Mucosa of rectum (tissue), 2 donors: Measurements from ENCODE around the gene NFYC.

Experiments
- H3K27ac ChIP-seq, 2 donors: one replicate each; pipeline ENCODE4 v1.7.0; 2013; ENCODE audit warnings: inconsistent platforms in 2 of 2, low read depth in 2 of 2, low read length in 2 of 2
- H3K27me3 ChIP-seq, 2 donors: one replicate each; pipeline ENCODE4 v1.7.0; 2013; ENCODE audit warnings: low read length in 2 of 2; ENCODE audit not compliant: control insufficient read depth in 2 of 2, insufficient read depth in 2 of 2
- H3K36me3 ChIP-seq, 2 donors: one replicate each; pipeline ENCODE4 v1.7.0; 2013; ENCODE audit warnings: low read length in 2 of 2; ENCODE audit not compliant: control insufficient read depth in 2 of 2, insufficient read depth in 2 of 2
- H3K4me1 ChIP-seq, 2 donors: one replicate each; pipeline ENCODE4 v1.7.0; 2013; ENCODE audit warnings: low read length in 2 of 2, mild to moderate bottlenecking in 1 of 2; ENCODE audit not compliant: control insufficient read depth in 2 of 2, insufficient read depth in 2 of 2
- H3K4me3 ChIP-seq, 2 donors: one replicate each; pipeline ENCODE4 v1.7.0; 2013; ENCODE audit warnings: low read length in 2 of 2
- H3K9ac ChIP-seq, 2 donors: one replicate each; pipeline ENCODE4 v1.7.0; 2013; ENCODE audit warnings: low read length in 2 of 2, low read depth in 1 of 2, mild to moderate bottlenecking in 1 of 2
- H3K9me3 ChIP-seq, 2 donors: one replicate each; pipeline ENCODE4 v1.7.0; 2013; ENCODE audit warnings: low read length in 2 of 2; ENCODE audit not compliant: control insufficient read depth in 2 of 2
- donor health status: healthy.
- donor health status: Normal muscosa, but diverticular disease.

Gene NFYC

GRCh38 chr1:40795811-40796586 lies 104.5 kb downstream of the NFYC start:
- Histone ChIP-seq H3K9me3 (no peaks in the 10 kb centered on the region), H3K4me3 (no peak overlapping the region), H3K27me3 (no peaks in the 10 kb centered on the region), H3K4me1 (peaks cover 11 to 14% of the 10 kb centered on the region in 2 donors), H3K36me3 (no peaks in the 10 kb centered on the region), H3K9ac (no peak overlapping the region), H3K27ac (peak overlapping the region in 1 of 2 donors; percentile 28)

DNA sequence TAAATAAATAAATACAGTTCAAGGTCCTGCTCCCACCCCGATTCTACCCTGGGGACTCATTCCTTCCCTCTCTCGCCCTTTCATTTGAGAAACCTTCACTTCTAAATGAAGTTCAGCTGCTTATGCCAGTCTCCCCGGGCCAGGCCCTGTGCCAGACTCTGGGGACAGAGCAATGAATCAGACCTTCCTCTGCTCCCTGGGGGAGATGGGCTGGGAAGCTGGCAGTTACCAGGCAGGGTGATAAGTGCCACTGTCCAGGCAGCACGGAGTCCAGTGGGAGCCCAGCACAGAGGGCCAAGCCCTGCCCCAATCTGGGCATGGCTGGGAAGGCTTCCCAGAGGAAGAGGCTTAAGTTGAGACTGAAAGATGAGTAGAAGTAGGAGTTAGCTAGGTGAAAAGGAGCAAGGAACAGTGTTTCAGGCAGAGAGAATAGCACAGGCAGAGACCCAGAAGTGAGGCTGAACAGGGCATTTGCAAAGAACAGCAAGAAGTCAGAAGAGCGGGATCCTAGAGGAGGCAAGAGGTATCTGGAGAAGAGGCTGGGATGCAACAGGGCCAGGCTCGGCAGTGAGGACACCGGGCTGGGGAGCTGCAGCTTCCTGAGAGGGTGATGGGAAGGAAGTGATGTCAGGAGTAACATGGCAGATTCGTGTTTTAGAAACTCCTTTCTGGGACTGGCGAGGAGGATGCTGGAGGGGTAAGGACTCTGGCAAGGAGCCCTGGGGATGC lies 105.6 kb downstream of the NFYC start:
- Histone ChIP-seq H3K27ac (peak overlapping the region in 1 of 2 donors; percentile 48), H3K9ac (peak overlapping the region in 1 of 2 donors; percentile 41)

DNA sequence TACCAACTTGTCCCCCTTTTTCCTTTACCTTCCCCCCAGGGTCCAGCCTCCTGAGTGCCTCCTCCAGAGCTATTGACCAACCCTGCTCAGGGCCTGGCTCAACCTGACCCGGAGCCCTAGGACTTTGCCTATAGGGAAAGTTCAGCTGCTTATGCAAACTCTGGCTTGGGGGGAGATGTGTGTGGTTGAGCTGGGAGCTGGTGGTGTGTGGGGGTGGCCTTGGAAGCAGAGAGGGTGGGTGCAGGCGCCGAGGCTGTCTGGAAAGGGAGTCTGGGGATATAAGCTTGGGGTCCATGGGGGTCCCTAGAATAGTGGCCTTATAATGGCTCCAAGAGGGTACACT lies 106.1 kb downstream of the NFYC start:
- no peak overlapping the region for H3K4me3 ChIP-seq
- H3K27ac ChIP-seq, result peak overlapping the region in 1 of 2 donors; percentile 48
- no peaks in the 10 kb centered on the region for H3K27me3 ChIP-seq
- no peaks in the 10 kb centered on the region for H3K36me3 ChIP-seq
- no peaks in the 10 kb centered on the region for H3K9me3 ChIP-seq
- peaks cover 19 to 24% of the 10 kb centered on the region in 2 donors for H3K4me1 ChIP-seq
- no peak overlapping the region for H3K9ac ChIP-seq

More for the DNA sequence above, 105.6 kb downstream of the NFYC start:
- H3K27me3 ChIP-seq, result no peaks in the 10 kb centered on the region
- peaks cover 19 to 24% of the 10 kb centered on the region in 2 donors for H3K4me1 ChIP-seq
- H3K36me3 ChIP-seq, result no peaks in the 10 kb centered on the region
- no peak overlapping the region for H3K4me3 ChIP-seq
- H3K9me3 ChIP-seq, result no peaks in the 10 kb centered on the region

GRCh38 chr1:40798366-40799281 lies 107.1 kb downstream of the NFYC start:
- Histone ChIP-seq H3K27ac (peak overlapping the region in 1 of 2 donors; percentile 50), H3K9ac (no peak overlapping the region), H3K4me3 (no peak overlapping the region), H3K27me3 (no peaks in the 10 kb centered on the region), H3K4me1 (peaks cover 19 to 24% of the 10 kb centered on the region in 2 donors), H3K9me3 (no peaks in the 10 kb centered on the region), H3K36me3 (no peaks in the 10 kb centered on the region)

DNA sequence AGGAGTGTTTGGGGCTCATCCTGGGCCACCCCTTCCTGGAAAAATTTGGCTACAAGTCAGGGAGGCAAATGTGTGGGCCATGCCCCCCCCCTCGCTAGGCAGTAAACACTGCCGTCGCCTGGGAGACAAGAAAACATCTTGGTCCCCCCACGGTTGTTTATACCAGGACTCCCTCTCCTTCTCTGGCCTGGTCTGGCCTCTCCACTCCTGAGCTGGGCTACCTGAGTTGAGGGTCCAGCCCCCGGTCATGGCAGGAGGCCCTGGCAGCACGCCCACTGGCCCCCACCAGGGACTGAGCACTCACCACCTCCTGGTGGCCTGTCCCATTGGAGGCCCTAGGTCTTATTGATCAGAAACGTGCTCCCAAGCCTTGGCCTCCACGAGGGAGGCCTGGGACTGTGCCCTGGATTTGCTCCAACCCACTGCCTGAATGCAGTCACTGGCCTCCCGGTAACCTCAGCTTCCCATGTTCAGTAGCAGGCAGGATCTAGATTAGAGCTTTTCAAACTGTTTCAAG lies 107.9 kb downstream of the NFYC start:
- Histone ChIP-seq H3K9ac (no peak overlapping the region), H3K9me3 (no peaks in the 10 kb centered on the region), H3K4me3 (no peak overlapping the region), H3K27me3 (no peaks in the 10 kb centered on the region), H3K36me3 (no peaks in the 10 kb centered on the region), H3K4me1 (peaks cover 19 to 24% of the 10 kb centered on the region in 2 donors), H3K27ac (peak overlapping the region in 1 of 2 donors; percentile 50)

DNA sequence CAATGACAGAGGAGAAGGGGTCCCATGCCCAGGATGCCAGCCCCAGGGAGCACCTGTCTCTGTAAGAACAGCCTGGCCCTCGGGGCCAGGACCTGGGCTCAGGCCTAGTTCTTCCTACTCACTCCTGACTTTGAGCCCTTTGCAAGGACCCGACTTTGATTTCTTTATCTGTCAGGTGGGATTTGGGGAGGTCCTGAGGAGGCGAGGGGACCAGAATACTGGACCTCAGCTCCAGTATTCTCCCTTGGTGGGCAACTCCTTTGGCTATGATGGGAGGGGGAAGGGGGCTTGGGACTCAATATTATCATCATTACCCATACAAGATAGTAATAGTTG lies 110.2 kb downstream of the NFYC start:
- peak overlapping the region; percentile 57 to 61 for H3K9ac ChIP-seq
- H3K4me1 ChIP-seq, result peaks cover 19 to 24% of the 10 kb centered on the region in 2 donors
- peak overlapping the region; percentile 42 to 74 for H3K4me3 ChIP-seq
- H3K9me3 ChIP-seq, result no peaks in the 10 kb centered on the region
- H3K36me3 ChIP-seq, result no peaks in the 10 kb centered on the region
- H3K27ac ChIP-seq, result peak overlapping the region; percentile 28 to 70
- no peaks in the 10 kb centered on the region for H3K27me3 ChIP-seq

GRCh38 chr1:40802078-40802741 lies 110.7 kb downstream of the NFYC start:
- H3K36me3 ChIP-seq, result no peaks in the 10 kb centered on the region
- no peaks in the 10 kb centered on the region for H3K27me3 ChIP-seq

GRCh38 chr1:40802742-40803113 lies 111.2 kb downstream of the NFYC start:
- no peaks in the 10 kb centered on the region for H3K27me3 ChIP-seq
- H3K9me3 ChIP-seq, result no peaks in the 10 kb centered on the region
- peak overlapping the region in 1 of 2 donors; percentile 8 for H3K9ac ChIP-seq
- H3K4me1 ChIP-seq, result peaks cover 17 to 22% of the 10 kb centered on the region in 2 donors
- no peak overlapping the region for H3K4me3 ChIP-seq
- H3K27ac ChIP-seq, result peak overlapping the region; percentile 58 to 67
- no peaks in the 10 kb centered on the region for H3K36me3 ChIP-seq

More at GRCh38 chr1:40802078-40802741, 110.7 kb downstream of the NFYC start:
- Histone ChIP-seq H3K4me1 (peaks cover 18 to 22% of the 10 kb centered on the region in 2 donors), H3K4me3 (peak overlapping the region; percentile 42 to 74), H3K9me3 (no peaks in the 10 kb centered on the region), H3K9ac (peak overlapping the region; percentile 57 to 61), H3K27ac (peak overlapping the region; percentile 58 to 70)

GRCh38 chr1:40803447-40803846 lies 111.9 kb downstream of the NFYC start:
- Histone ChIP-seq H3K4me1 (peaks cover 17 to 22% of the 10 kb centered on the region in 2 donors), H3K27me3 (no peaks in the 10 kb centered on the region), H3K9me3 (no peaks in the 10 kb centered on the region), H3K36me3 (no peaks in the 10 kb centered on the region), H3K27ac (no peak overlapping the region), H3K9ac (no peak overlapping the region), H3K4me3 (no peak overlapping the region)
